SHP77 treated with DMSO at 0.1 percent for 48 hours (cell line): ENCODE data around the gene SP1.
"Not testable (repeated sequence)": the region's sequence is repeated elsewhere in the genome, so short reads cannot be mapped to it uniquely, and the experiment has no call there.

Source experiments
- DNase-seq: peaks from one replicate; lab custom pipeline; 2025; lab: John Stamatoyannopoulos, UW

SP1 gene

GRCh38 chr12:53361638-53362037 is 18.3 kb upstream of the SP1 start:
- not testable (repeated sequence) for DNase-seq

GRCh38 chr12:53365245-53365904 is 14.6 kb upstream of the SP1 start:
- no peak for DNase-seq

- not testable (repeated sequence) for DNase-seq
These were observed 6.3 kb upstream of the SP1 start for GRCh38 chr12:53373554-53374133.

GRCh38 chr12:53374277-53374676 is 5.7 kb upstream of the SP1 start:
- not testable (repeated sequence) for DNase-seq

- DNase-seq = no peak
These were observed 3.2 kb upstream of the SP1 start for GRCh38 chr12:53376747-53377146.

GRCh38 chr12:53378222-53378621 is 1.8 kb upstream of the SP1 start:
- no peak for DNase-seq

GRCh38 chr12:53378724-53379388 is 1.1 kb upstream of the SP1 start:
- no peak for DNase-seq

- peak; percentile 100 for DNase-seq
These were observed 430 bp upstream of the SP1 start for GRCh38 chr12:53379389-53380103.

- DNase-seq = no peak
These were observed 1.1 kb downstream of the SP1 start for GRCh38 chr12:53380794-53381730.

GRCh38 chr12:53381731-53382630 is 2.0 kb downstream of the SP1 start:
- no peak for DNase-seq

- DNase-seq = no peak
These were observed 3.3 kb downstream of the SP1 start for GRCh38 chr12:53383258-53383657.

GRCh38 chr12:53386381-53386780 is 6.4 kb downstream of the SP1 start:
- DNase-seq = not testable (repeated sequence)

GRCh38 chr12:53388932-53389331 is 9.0 kb downstream of the SP1 start:
- no peak for DNase-seq

GRCh38 chr12:53389702-53390101 is 9.7 kb downstream of the SP1 start:
- no peak for DNase-seq

GRCh38 chr12:53391724-53392123 is 11.7 kb downstream of the SP1 start:
- no peak for DNase-seq

GRCh38 chr12:53399896-53400295 is 19.9 kb downstream of the SP1 start:
- DNase-seq = no peak

GRCh38 chr12:53402351-53402750 is 22.4 kb downstream of the SP1 start:
- not testable (repeated sequence) for DNase-seq

GRCh38 chr12:53402871-53403270 is 22.9 kb downstream of the SP1 start:
- DNase-seq = no peak

GRCh38 chr12:53410951-53411350 is 31.0 kb downstream of the SP1 start:
- DNase-seq = no peak

GRCh38 chr12:53413485-53414204 is 33.7 kb downstream of the SP1 start:
- no peak for DNase-seq
